ENCODE results near the gene NCAPD3.
A peak's percentile ranks its signal among the peaks of the same experiment; 100 is the strongest.

Gene NCAPD3

GRCh38 chr11:134248910-134249480 lies 25.2 kb upstream of the NCAPD3 start:
- Histone ChIP-seq H3K27ac (no peak overlapping the region), H3K36me3 (peaks cover 62% of the 10 kb centered on the region), H3K4me3 (ENCODE audit: low read depth, low read length) (no peak overlapping the region), H3K9me3 (ENCODE audit: severe bottlenecking) (no peaks in the 10 kb centered on the region), H3K27me3 (ENCODE audit: insufficient read depth, low read depth, severe bottlenecking) (no peaks in the 10 kb centered on the region)
- DNase-seq, result no peak
- TF ChIP-seq, protein P1, sequence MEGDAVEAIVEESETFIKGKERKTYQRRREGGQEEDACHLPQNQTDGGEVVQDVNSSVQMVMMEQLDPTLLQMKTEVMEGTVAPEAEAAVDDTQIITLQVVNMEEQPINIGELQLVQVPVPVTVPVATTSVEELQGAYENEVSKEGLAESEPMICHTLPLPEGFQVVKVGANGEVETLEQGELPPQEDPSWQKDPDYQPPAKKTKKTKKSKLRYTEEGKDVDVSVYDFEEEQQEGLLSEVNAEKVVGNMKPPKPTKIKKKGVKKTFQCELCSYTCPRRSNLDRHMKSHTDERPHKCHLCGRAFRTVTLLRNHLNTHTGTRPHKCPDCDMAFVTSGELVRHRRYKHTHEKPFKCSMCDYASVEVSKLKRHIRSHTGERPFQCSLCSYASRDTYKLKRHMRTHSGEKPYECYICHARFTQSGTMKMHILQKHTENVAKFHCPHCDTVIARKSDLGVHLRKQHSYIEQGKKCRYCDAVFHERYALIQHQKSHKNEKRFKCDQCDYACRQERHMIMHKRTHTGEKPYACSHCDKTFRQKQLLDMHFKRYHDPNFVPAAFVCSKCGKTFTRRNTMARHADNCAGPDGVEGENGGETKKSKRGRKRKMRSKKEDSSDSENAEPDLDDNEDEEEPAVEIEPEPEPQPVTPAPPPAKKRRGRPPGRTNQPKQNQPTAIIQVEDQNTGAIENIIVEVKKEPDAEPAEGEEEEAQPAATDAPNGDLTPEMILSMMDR (IDR thresholded peaks at IDR 0.05; ENCODE audit: low read depth, low read length), result no peak

DNA sequence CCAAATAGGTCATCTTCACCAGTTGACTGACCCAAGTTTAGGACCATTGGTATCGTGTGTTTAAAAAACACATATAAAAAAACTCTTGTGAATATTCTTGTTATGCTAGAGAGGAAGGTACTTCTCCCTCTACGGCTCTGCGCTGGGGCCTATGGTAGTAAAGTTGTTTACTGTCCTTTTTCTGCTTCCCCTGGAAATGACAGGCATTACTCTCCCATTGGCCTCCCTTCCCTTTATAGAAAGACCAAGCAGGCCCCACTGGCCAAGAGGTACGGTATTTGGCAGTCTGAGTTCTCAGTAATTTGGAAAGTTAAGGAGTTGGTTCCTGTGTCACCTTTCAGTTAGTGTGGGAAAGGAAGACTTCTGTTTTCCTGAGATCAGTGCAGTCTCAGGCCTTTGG lies 22.9 kb upstream of the NCAPD3 start:
- H3K36me3 ChIP-seq, result peaks cover 72% of the 10 kb centered on the region
- no peak for DNase-seq
- H3K4me3 ChIP-seq (ENCODE audit: low read depth, low read length), result no peak overlapping the region
- H3K9me3 ChIP-seq (ENCODE audit: severe bottlenecking), result no peaks in the 10 kb centered on the region
- H3K27me3 ChIP-seq (ENCODE audit: insufficient read depth, low read depth, severe bottlenecking), result no peaks in the 10 kb centered on the region
- no peak overlapping the region for H3K27ac ChIP-seq
- TF ChIP-seq, protein P1 (IDR thresholded peaks at IDR 0.05; ENCODE audit: low read depth, low read length), result no peak

DNA sequence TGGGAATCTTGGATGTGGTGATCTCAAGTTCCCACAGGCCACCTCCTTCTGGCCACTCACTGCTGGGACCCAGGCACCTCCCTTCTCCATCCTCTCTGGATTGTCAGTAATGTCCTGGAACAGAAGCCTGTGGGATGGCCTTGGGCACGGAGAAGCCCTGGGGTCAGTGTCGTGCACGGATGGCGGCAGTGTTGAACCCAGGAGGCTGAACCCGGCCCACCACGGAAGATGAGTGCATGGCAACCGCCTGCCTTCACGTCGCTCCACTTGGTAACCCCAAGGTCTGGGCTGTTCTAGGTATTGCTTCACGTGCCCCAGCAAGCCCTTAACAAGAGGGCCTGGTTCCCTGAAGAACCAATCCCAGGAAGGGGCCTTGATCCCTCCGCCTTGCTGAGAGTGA lies 22.3 kb upstream of the NCAPD3 start:
- peaks cover 72% of the 10 kb centered on the region for H3K36me3 ChIP-seq
- H3K9me3 ChIP-seq (ENCODE audit: severe bottlenecking), result no peaks in the 10 kb centered on the region
- TF ChIP-seq, protein P1 (IDR thresholded peaks at IDR 0.05; ENCODE audit: low read depth, low read length), result no peak
- DNase-seq, result no peak
- H3K4me3 ChIP-seq (ENCODE audit: low read depth, low read length), result no peak overlapping the region
- no peak overlapping the region for H3K27ac ChIP-seq
- no peaks in the 10 kb centered on the region for H3K27me3 ChIP-seq (ENCODE audit: insufficient read depth, low read depth, severe bottlenecking)

DNA sequence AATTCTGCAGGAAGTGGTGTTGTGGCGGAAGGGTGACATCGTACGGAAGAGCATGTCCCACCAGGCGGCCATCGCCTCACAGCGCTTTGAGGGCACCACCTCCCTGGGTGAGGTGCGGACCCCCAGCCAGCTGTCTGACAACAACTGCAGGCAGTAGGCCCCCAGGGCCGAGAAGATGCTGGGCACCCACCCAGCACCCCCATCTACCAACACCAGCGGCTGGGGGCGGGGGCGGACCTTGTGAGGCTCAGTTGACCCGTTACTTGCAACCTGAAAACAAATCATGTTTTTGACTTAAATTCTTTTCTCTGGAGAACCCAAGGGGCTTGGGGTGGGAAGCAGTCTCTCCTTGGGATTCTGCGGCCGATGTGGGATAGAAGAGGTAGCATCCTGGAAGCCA lies 21.7 kb upstream of the NCAPD3 start:
- no peak for DNase-seq
- Histone ChIP-seq H3K9me3 (ENCODE audit: severe bottlenecking) (no peaks in the 10 kb centered on the region), H3K4me3 (ENCODE audit: low read depth, low read length) (no peak overlapping the region), H3K36me3 (peaks cover 72% of the 10 kb centered on the region), H3K27ac (no peak overlapping the region), H3K27me3 (ENCODE audit: insufficient read depth, low read depth, severe bottlenecking) (no peaks in the 10 kb centered on the region)
- TF ChIP-seq, protein P1 (IDR thresholded peaks at IDR 0.05; ENCODE audit: low read depth, low read length), result no peak

- DNase-seq, result no peak
- no peaks in the 10 kb centered on the region for H3K9me3 ChIP-seq (ENCODE audit: severe bottlenecking)
- peaks cover 68% of the 10 kb centered on the region for H3K36me3 ChIP-seq
- TF ChIP-seq, protein P1 (IDR thresholded peaks at IDR 0.05; ENCODE audit: low read depth, low read length), result peak; percentile 55; the same call in 1 of the 2 replicates
- no peak overlapping the region for H3K4me3 ChIP-seq (ENCODE audit: low read depth, low read length)
- H3K27me3 ChIP-seq (ENCODE audit: insufficient read depth, low read depth, severe bottlenecking), result no peaks in the 10 kb centered on the region
- H3K27ac ChIP-seq, result no peak overlapping the region
Measured at GRCh38 chr11:134244593-134244992, 20.8 kb upstream of the NCAPD3 start.

DNA sequence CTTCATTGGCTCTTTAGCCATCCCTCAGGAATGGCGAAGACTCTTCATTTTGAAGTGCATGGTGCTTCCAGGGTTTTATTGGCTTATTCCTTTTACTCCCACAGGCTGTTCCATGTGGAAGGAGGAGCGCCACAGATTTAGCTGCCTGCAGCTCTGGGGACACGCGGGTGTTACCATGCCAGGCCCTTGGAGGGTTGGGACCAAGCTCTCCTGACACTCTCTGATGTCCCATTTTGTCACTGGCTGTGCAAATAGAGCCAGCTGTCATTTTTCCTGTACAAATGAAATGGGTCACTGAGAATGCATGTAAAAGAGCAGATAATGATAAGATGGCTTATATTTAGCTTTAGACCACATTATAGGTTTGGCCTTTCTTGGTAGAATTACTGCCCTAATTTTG lies 20.1 kb upstream of the NCAPD3 start:
- DNase-seq, result no peak
- TF ChIP-seq, protein P1 (IDR thresholded peaks at IDR 0.05; ENCODE audit: low read depth, low read length), result no peak
- no peaks in the 10 kb centered on the region for H3K9me3 ChIP-seq (ENCODE audit: severe bottlenecking)
- no peak overlapping the region for H3K4me3 ChIP-seq (ENCODE audit: low read depth, low read length)
- peaks cover 72% of the 10 kb centered on the region for H3K36me3 ChIP-seq
- no peak overlapping the region for H3K27ac ChIP-seq
- H3K27me3 ChIP-seq (ENCODE audit: insufficient read depth, low read depth, severe bottlenecking), result no peaks in the 10 kb centered on the region

Measured in WERI-Rb-1 (cell line).